Prostate gland (tissue), 2 donors: ENCODE data around the gene UBAP2L. TPM values are rescaled to one million over a fixed set of nuclear protein-coding genes. Genes with fewer than 3 reads are reported as not detected.
"Not testable (repeated sequence)": the region's sequence is repeated elsewhere in the genome, so short reads cannot be mapped to it uniquely, and the experiment has no call there.

ENCODE experiments used
- DNase-seq: peaks from one replicate; pipeline ENCODE4 v3.0.0-alpha.2; 2019; ENCODE audit warnings: low spot score
- H3K27ac ChIP-seq, 2 donors: fragments of 200-600 bp; sonication (generic); 2 replicates each; pipeline ENCODE4 v1.5.1; 2017 to 2019
- H3K27me3 ChIP-seq: fragments of 200-600 bp; sonication (generic); replicated peaks from 2 replicates; pipeline ENCODE4 v1.5.1; 2019; ENCODE audit not compliant: insufficient read depth
- H3K36me3 ChIP-seq, 2 donors: fragments of 200-600 bp; sonication (generic); 1 replicate in 1 of 2; 2 replicates in 1 of 2; pipeline versions ENCODE4 v1.5.1 to v1.8.1; 2017 to 2019
- H3K4me1 ChIP-seq: fragments of 200-600 bp; sonication (generic); replicated peaks from 2 replicates; pipeline ENCODE4 v1.5.1; 2019
- H3K4me3 ChIP-seq, 2 donors: fragments of 200-600 bp; sonication (generic); 2 replicates each; pipeline ENCODE4 v1.5.1; 2017 to 2019
- H3K9me3 ChIP-seq: fragments of 200-600 bp; sonication (generic); 2 replicates; pipeline ENCODE4 v1.5.1; 2017
- CTCF ChIP-seq, 4 experiments: fragments of 200-600 bp in 2 of 4; fragments of 450-650 bp in 2 of 4; sonication (generic) in 2 of 4; IDR thresholded peaks; 1 replicate in 3 of 4; 2 replicates in 1 of 4; pipeline ENCODE4 v1.5.1; 2016 to 2019; ENCODE audit warnings: antibody characterized with exemption in 4 of 4, mild to moderate bottlenecking in 2 of 4, moderate library complexity in 2 of 4
- POLR2A ChIP-seq: fragments of 450-650 bp; IDR thresholded peaks from one replicate; pipeline ENCODE4 v1.6.1; 2016; ENCODE audit warnings: antibody characterized with exemption, mild to moderate bottlenecking
- POLR2AphosphoS5 ChIP-seq: sonication (generic); formaldehyde crosslinking; IDR thresholded peaks from one replicate; pipeline ENCODE4 v1.6.1; 2017; ENCODE audit warnings: antibody characterized with exemption
- WGBS: methylation state at CpG from one replicate; pipeline ENCODE4 v1.1.5; 2018; 5-methylcytosine and 5-hydroxymethylcytosine counted together
- intact Hi-C: fragments of 100-400 bp; cut with DNase I; formaldehyde crosslinking; loops from one replicate; pipeline ENCODE4 v1.14.2; 2022
- total RNA-seq, 2 donors: library from RNA; depleted of rRNA; stranded (reverse); fragments of >200 nt; gene quantifications; one replicate each; pipeline ENCODE4 v1.1.0, GENCODE V29; 2016

Gene UBAP2L
- total RNA-seq, 2 donors from 2014 or later: 51.1 to 121 TPM

- H3K27me3 ChIP-seq: no peaks in the 10 kb centered on the region
- peak overlapping the region; percentile 59 to 78 for H3K4me3 ChIP-seq
- intact Hi-C loops: loop anchor here (2.0 to 10.0 kb wide), 3 partner anchors 52 to 478 kb away; partner anchors contain the start of gene UBAP2L
- TF ChIP-seq POLR2AphosphoS5: no peak
- peak overlapping the region; percentile 81 to 82 for H3K27ac ChIP-seq
- 41% methylated on average over 13 of the region's 13 CpGs for WGBS
- no peak for DNase-seq
- no peaks in the 10 kb centered on the region for H3K9me3 ChIP-seq
- H3K4me1 ChIP-seq: peaks cover 3% of the 10 kb centered on the region
- peaks cover 8 to 18% of the 10 kb centered on the region in 2 donors for H3K36me3 ChIP-seq
Measured at GRCh38 chr1:154272999-154273563, 52.3 kb downstream of the UBAP2L start.

- Histone ChIP-seq H3K27ac (no peak overlapping the region), H3K36me3 (peaks cover 0 to 9% of the 10 kb centered on the region in 2 donors), H3K4me3 (no peak overlapping the region), H3K27me3 (no peaks in the 10 kb centered on the region), H3K4me1 (peaks cover 3% of the 10 kb centered on the region), H3K9me3 (no peaks in the 10 kb centered on the region)
- TF ChIP-seq POLR2A (no peak), POLR2AphosphoS5 (no peak), CTCF (IDR thresholded peaks at IDR 0.05) (no peak)
- intact Hi-C loops: loop anchor here (10.0 kb wide), 1 partner anchor 482 kb away; no protein-coding TSS in a partner anchor
- no peak for DNase-seq
- 86% methylated on average over 7 of the region's 7 CpGs for WGBS
Measured at GRCh38 chr1:154276797-154277196, 56.0 kb downstream of the UBAP2L start.

GRCh38 chr1:154287591-154287990 is 66.8 kb downstream of the UBAP2L start:
- H3K9me3 ChIP-seq, H3K4me1 ChIP-seq, intact Hi-C loops, H3K4me3 ChIP-seq, H3K27ac ChIP-seq, DNase-seq, H3K36me3 ChIP-seq, H3K27me3 ChIP-seq: not testable (repeated sequence)
- WGBS: 93% methylated on average over 23 of the region's 30 CpGs

- DNase-seq: no peak
- intact Hi-C loops: no loop called here
- Histone ChIP-seq H3K4me1 (no peaks in the 10 kb centered on the region), H3K27ac (no peak overlapping the region), H3K36me3 (no peaks in the 10 kb centered on the region), H3K4me3 (no peak overlapping the region), H3K27me3 (no peaks in the 10 kb centered on the region), H3K9me3 (no peaks in the 10 kb centered on the region)
- TF ChIP-seq CTCF (IDR thresholded peaks at IDR 0.05) (no peak), POLR2AphosphoS5 (no peak), POLR2A (no peak)
- WGBS: 60% methylated on average over 3 of the region's 3 CpGs
Measured at GRCh38 chr1:154288661-154289060, 67.9 kb downstream of the UBAP2L start.

GRCh38 chr1:154290921-154291320 is 70.2 kb downstream of the UBAP2L start:
- no peaks in the 10 kb centered on the region for H3K27me3 ChIP-seq
- intact Hi-C loops: no loop called here
- no peak for TF ChIP-seq POLR2A
- no peak for TF ChIP-seq POLR2AphosphoS5
- no peak for TF ChIP-seq CTCF (IDR thresholded peaks at IDR 0.05)
- 86% methylated on average over 1 of the region's 1 CpG for WGBS
- DNase-seq: no peak
- H3K9me3 ChIP-seq: no peaks in the 10 kb centered on the region
- no peaks in the 10 kb centered on the region for H3K36me3 ChIP-seq
- no peaks in the 10 kb centered on the region for H3K4me1 ChIP-seq
- no peak overlapping the region for H3K4me3 ChIP-seq
- H3K27ac ChIP-seq: no peak overlapping the region
